Measurements from ENCODE around the gene PIEZO1. TPM values are rescaled to one million over a fixed set of nuclear protein-coding genes. Genes with fewer than 3 reads are reported as not detected.
A peak's percentile ranks its signal among the peaks of the same experiment; 100 is the strongest.

The PIEZO1 gene
- total and polyA plus RNA-seq, 2 donors (not counting 3 experiments of a cell fraction or from before 2014, with no cell fraction given): 298 to 322 TPM

DNA sequence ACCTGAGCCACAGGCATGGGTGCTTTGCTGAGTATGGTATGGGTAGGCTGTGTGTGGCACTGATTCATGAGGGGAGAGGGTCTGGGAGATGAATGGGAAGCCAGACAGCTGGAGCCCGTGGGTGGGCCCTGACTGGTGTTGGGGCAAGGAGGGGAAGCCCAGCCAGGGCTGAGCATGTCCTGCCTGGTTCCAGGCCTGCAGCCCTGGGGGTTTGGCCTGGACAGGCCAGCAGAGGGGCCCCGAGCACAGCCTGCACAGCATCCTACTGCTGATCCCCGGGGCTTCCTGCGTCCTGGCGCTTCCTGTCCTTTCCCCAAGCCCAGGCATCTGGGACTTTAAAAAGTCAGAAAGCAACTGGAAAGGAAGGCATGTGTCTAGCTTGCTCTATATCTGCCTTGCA is 117.6 kb downstream of the PIEZO1 start:
- DNase-seq (ENCODE audit: low read depth, low spot score): no peak
- Histone ChIP-seq H3K4me1 (ENCODE audit: control insufficient read depth, extremely low read depth, insufficient read depth, low read length) (peaks cover 16% of the 10 kb centered on the region), H3K27me3 (ENCODE audit: control insufficient read depth in 2 of 2, insufficient read depth in 2 of 2, low read length in 2 of 2) (no peaks in the 10 kb centered on the region), H3K9me1 (replicated peaks; ENCODE audit: control insufficient read depth, extremely low read depth, insufficient read depth, low read length) (no peaks in the 10 kb centered on the region), H4K20me1 (replicated peaks; ENCODE audit: control insufficient read depth, extremely low read depth, insufficient read depth, low read length) (no peaks in the 10 kb centered on the region), H3K27ac (ENCODE audit: insufficient read depth, low read depth, low read length) (no peak overlapping the region), H2AFZ (ENCODE audit: low read depth, low read length) (no peak overlapping the region), H3K4me3 (replicated peaks in 1 of 3; ENCODE audit: insufficient read depth in 1 of 3, low read depth in 1 of 3, low read length in 3 of 3) (no peak overlapping the region), H3K9me3 (replicated peaks; ENCODE audit: control insufficient read depth, insufficient read depth, low read length) (no peaks in the 10 kb centered on the region), H3K36me3 (ENCODE audit: control insufficient read depth in 2 of 2, extremely low read depth in 1 of 2, insufficient read depth in 2 of 2, low read length in 2 of 2) (no peaks in the 10 kb centered on the region), H3K4me2 (ENCODE audit: insufficient read depth, low read length) (no peak overlapping the region), H3K79me2 (ENCODE audit: control insufficient read depth, insufficient read depth, low read length) (peaks cover 4% of the 10 kb centered on the region), H3K9ac (replicated peaks; ENCODE audit: extremely low read depth, insufficient read depth, low read length) (no peak overlapping the region)
- ChIA-PET POLR2A (no interaction called here), CTCF (no interaction called here)
- intact Hi-C loops (cut with micrococcal nuclease) (no loop called here), dilution Hi-C loops (cut with MboI; ENCODE audit: extremely low pct_ligation_motif_present, low sequenced_read_pairs) (no loop called here)
- FAIRE-seq: peak; percentile 37
- TF ChIP-seq EZH2 (IDR thresholded peaks at IDR 0.05; ENCODE audit: borderline replicate concordance, low read depth, low read length, severe bottlenecking) (no peak), FOS (IDR thresholded peaks at IDR 0.05; ENCODE audit: borderline replicate concordance, insufficient read depth, low read length) (no peak), JUN (IDR thresholded peaks at IDR 0.05; ENCODE audit: borderline replicate concordance, insufficient read depth, insufficient read length, low read depth) (no peak), GATA2 (IDR thresholded peaks at IDR 0.05; ENCODE audit: insufficient read depth, insufficient read length, low read depth, low read length) (no peak), POLR2A (IDR thresholded peaks at IDR 0.05; ENCODE audit: low read depth, low read length) (no peak), MYC (IDR thresholded peaks at IDR 0.05; ENCODE audit: low read depth, low read length) (no peak), POLR2AphosphoS5 (IDR thresholded peaks at IDR 0.05; ENCODE audit: insufficient read depth, low read depth, low read length) (no peak)
- TF ChIP-seq, protein P1, sequence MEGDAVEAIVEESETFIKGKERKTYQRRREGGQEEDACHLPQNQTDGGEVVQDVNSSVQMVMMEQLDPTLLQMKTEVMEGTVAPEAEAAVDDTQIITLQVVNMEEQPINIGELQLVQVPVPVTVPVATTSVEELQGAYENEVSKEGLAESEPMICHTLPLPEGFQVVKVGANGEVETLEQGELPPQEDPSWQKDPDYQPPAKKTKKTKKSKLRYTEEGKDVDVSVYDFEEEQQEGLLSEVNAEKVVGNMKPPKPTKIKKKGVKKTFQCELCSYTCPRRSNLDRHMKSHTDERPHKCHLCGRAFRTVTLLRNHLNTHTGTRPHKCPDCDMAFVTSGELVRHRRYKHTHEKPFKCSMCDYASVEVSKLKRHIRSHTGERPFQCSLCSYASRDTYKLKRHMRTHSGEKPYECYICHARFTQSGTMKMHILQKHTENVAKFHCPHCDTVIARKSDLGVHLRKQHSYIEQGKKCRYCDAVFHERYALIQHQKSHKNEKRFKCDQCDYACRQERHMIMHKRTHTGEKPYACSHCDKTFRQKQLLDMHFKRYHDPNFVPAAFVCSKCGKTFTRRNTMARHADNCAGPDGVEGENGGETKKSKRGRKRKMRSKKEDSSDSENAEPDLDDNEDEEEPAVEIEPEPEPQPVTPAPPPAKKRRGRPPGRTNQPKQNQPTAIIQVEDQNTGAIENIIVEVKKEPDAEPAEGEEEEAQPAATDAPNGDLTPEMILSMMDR (IDR thresholded peaks at IDR 0.05; ENCODE audit: extremely low read depth in 1 of 2, insufficient read depth in 1 of 2, low read depth in 1 of 2, low read length in 2 of 2): peak in 1 of 2 donors; percentile 20
- TF ChIP-seq, protein P2, sequence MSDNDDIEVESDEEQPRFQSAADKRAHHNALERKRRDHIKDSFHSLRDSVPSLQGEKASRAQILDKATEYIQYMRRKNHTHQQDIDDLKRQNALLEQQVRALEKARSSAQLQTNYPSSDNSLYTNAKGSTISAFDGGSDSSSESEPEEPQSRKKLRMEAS (IDR thresholded peaks at IDR 0.05; ENCODE audit: insufficient read depth, insufficient read length): no peak
- BruUV-seq (replicated peaks): no TSS peak
